ENCODE measurements around the gene SFR1.

The SFR1 gene

DNA sequence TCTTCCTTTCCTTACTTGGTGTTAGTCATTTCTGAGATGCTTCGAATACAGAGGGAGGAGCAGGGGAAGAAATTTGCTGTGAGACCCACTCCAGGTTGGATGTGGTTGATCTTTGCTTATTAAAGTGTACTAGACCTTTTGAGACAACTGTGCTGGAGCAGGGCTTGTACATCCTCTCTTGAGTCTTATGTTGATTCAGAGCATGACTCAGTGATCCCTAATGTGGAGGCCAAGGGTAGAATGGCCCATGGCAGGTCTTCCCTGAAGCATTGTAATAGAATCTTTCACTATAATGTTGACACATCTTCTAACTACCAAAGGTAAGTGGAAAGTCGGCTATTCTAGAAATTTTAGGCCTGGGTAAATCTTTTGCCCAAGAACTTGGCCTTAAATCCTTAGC, 17.0 kb upstream of the SFR1 start:
- Histone ChIP-seq H3K4me1 (ENCODE audit: control insufficient read depth in 1 of 2, insufficient read depth in 1 of 2, low read depth in 1 of 2, low read length in 1 of 2) (no peaks in the 10 kb centered on the region), H3K4me3 (ENCODE audit: low read depth in 1 of 2, low read length in 1 of 2) (no peak overlapping the region), H3K27me3 (no peaks in the 10 kb centered on the region), H3K36me3 (no peaks in the 10 kb centered on the region), H3K27ac (no peak overlapping the region), H3K9me3 (no peaks in the 10 kb centered on the region)
- TF ChIP-seq, protein P1, sequence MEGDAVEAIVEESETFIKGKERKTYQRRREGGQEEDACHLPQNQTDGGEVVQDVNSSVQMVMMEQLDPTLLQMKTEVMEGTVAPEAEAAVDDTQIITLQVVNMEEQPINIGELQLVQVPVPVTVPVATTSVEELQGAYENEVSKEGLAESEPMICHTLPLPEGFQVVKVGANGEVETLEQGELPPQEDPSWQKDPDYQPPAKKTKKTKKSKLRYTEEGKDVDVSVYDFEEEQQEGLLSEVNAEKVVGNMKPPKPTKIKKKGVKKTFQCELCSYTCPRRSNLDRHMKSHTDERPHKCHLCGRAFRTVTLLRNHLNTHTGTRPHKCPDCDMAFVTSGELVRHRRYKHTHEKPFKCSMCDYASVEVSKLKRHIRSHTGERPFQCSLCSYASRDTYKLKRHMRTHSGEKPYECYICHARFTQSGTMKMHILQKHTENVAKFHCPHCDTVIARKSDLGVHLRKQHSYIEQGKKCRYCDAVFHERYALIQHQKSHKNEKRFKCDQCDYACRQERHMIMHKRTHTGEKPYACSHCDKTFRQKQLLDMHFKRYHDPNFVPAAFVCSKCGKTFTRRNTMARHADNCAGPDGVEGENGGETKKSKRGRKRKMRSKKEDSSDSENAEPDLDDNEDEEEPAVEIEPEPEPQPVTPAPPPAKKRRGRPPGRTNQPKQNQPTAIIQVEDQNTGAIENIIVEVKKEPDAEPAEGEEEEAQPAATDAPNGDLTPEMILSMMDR (IDR thresholded peaks at IDR 0.05) = no peak

- H3K4me3 ChIP-seq (ENCODE audit: low read depth in 1 of 2, low read length in 1 of 2) = no peak overlapping the region
- no peaks in the 10 kb centered on the region for H3K9me3 ChIP-seq
- H3K27me3 ChIP-seq = peaks cover 3% of the 10 kb centered on the region
- TF ChIP-seq, protein P1 (IDR thresholded peaks at IDR 0.05) = no peak
- H3K4me1 ChIP-seq (ENCODE audit: control insufficient read depth in 1 of 2, insufficient read depth in 1 of 2, low read depth in 1 of 2, low read length in 1 of 2) = no peaks in the 10 kb centered on the region
- H3K36me3 ChIP-seq = no peaks in the 10 kb centered on the region
- no peak overlapping the region for H3K27ac ChIP-seq
These were observed 11.9 kb upstream of the SFR1 start for GRCh38 chr10:104109908-104110662.

DNA sequence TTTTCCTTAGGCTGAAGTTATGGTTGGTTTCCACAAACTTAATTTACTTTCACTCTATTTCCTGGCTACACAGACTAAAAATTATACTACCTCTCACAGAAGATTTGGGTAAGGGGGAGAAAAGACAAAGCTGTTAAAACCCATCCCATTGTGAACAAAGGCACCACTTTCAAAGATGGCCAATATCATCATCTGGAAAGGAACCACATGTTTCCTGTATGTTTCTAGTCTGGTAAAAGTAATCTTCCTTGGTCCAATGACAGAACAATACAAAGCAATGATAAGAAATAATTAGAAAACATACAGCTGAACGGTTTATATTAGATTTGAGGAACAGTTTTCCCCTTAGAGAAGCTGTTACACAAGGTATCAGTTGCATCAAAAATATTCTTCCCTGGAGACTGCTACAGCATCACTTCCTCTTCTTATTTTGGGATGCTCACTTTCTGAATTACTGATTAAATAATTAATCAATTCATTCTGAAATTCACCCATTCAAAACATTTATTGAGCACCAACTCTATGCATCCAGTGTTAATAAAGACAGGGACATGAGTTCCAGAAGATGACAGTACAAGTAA, 8.5 kb upstream of the SFR1 start:
- H3K4me3 ChIP-seq (ENCODE audit: low read depth in 1 of 2, low read length in 1 of 2) = no peak overlapping the region
- H3K4me1 ChIP-seq (ENCODE audit: control insufficient read depth in 1 of 2, insufficient read depth in 1 of 2, low read depth in 1 of 2, low read length in 1 of 2) = no peaks in the 10 kb centered on the region
- no peak overlapping the region for H3K27ac ChIP-seq
- TF ChIP-seq, protein P1 (IDR thresholded peaks at IDR 0.05) = no peak
- H3K27me3 ChIP-seq = peaks cover 12% of the 10 kb centered on the region
- H3K36me3 ChIP-seq = no peaks in the 10 kb centered on the region
- H3K9me3 ChIP-seq = no peaks in the 10 kb centered on the region

GRCh38 chr10:104117839-104118323, 4.1 kb upstream of the SFR1 start:
- H3K4me3 ChIP-seq (ENCODE audit: low read depth in 1 of 2, low read length in 1 of 2) = no peak overlapping the region
- H3K27ac ChIP-seq = no peak overlapping the region
- peaks cover 8% of the 10 kb centered on the region for H3K27me3 ChIP-seq
- no peaks in the 10 kb centered on the region for H3K36me3 ChIP-seq
- no peaks in the 10 kb centered on the region for H3K9me3 ChIP-seq
- H3K4me1 ChIP-seq (ENCODE audit: control insufficient read depth in 1 of 2, insufficient read depth in 1 of 2, low read depth in 1 of 2, low read length in 1 of 2) = peaks cover 6 to 18% of the 10 kb centered on the region in 2 experiments
- TF ChIP-seq, protein P1 (IDR thresholded peaks at IDR 0.05) = no peak

DNA sequence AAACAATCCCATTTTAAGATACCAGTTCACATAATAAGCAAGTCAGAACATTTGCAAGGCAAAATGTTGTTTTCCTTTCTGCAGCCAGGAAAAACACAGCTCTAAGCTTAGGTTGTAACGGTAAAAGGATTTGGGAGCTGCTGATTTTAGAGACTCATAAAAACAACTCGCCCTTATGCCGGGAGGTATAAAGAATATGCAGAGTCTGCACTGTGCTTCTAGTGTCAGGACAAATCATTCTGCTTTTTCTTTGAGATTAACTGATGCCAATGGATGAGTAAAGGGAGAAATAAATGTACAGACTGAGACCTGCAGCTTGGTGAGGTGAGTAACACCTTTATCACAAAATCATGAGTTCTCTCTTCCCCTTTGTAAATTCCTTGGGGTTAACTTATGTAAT, 2.0 kb upstream of the SFR1 start:
- Histone ChIP-seq H3K27ac (no peak overlapping the region), H3K36me3 (no peaks in the 10 kb centered on the region), H3K4me1 (ENCODE audit: control insufficient read depth in 1 of 2, insufficient read depth in 1 of 2, low read depth in 1 of 2, low read length in 1 of 2) (peaks cover 6 to 18% of the 10 kb centered on the region in 2 experiments), H3K9me3 (no peaks in the 10 kb centered on the region), H3K27me3 (peaks cover 8% of the 10 kb centered on the region), H3K4me3 (ENCODE audit: low read depth in 1 of 2, low read length in 1 of 2) (no peak overlapping the region)
- TF ChIP-seq, protein P1 (IDR thresholded peaks at IDR 0.05) = no peak
